Endothelial cell of umbilical vein (primary cell): ENCODE measurements around the gene ZNF827. TPM values are rescaled to one million over a fixed set of nuclear protein-coding genes. Genes with fewer than 3 reads are reported as not detected.

Experiments
- BruUV-seq: library from RNA; stranded (reverse); fragments of 400-500 nt; replicated peaks from 2 replicates; lab custom pipeline; 2021; lab: Mats Ljungman, UMichigan
- CTCF ChIA-PET: fragments of 300-600, 350-600 bp; sonication (Branson Sonifier 250); formaldehyde crosslinking; loops from one replicate; lab custom pipeline; 2021; ENCODE audit warnings: antibody characterized with exemption, inconsistent platforms; lab: Charles Lee
- POLR2A ChIA-PET: fragments of 300-600, 350-600 bp; sonication (Branson Sonifier 250); formaldehyde crosslinking; loops from one replicate; lab custom pipeline; 2021; ENCODE audit warnings: antibody characterized with exemption, inconsistent platforms; lab: Charles Lee
- DNase-seq: peaks from one replicate; pipeline ENCODE4 v3.0.0-alpha.2; 2011; ENCODE audit warnings: low read depth, low spot score
- FAIRE-seq: peaks from 2 replicates; lab custom pipeline; 2011; peaks lifted over from hg19 to GRCh38; lab: Jason Lieb, UNC
- H2AFZ ChIP-seq: 2 replicates; pipeline ENCODE4 v1.6.0; 2012; ENCODE audit warnings: low read depth, low read length, control low read depth, inconsistent platforms
- H3K27ac ChIP-seq: 2 replicates; pipeline ENCODE4 v1.5.1; 2011; ENCODE audit warnings: low read depth, mild to moderate bottlenecking, control low read depth, low read length, moderate library complexity; ENCODE audit not compliant: insufficient read depth
- H3K27me3 ChIP-seq, 2 experiments: 2 replicates each; pipeline versions ENCODE4 v1.6.0 to v1.6.1; 2011; ENCODE audit warnings: low read length in 2 of 2, mixed read lengths in 1 of 2; ENCODE audit not compliant: control insufficient read depth in 2 of 2, insufficient read depth in 2 of 2
- H3K36me3 ChIP-seq, 2 experiments: 2 replicates in 1 of 2; 3 replicates in 1 of 2; pipeline ENCODE4 v1.5.1; 2011; ENCODE audit warnings: low read length in 2 of 2, mild to moderate bottlenecking in 1 of 2, moderate library complexity in 1 of 2; ENCODE audit not compliant: control insufficient read depth in 2 of 2, insufficient read depth in 2 of 2; ENCODE audit errors: extremely low read depth in 1 of 2
- H3K4me1 ChIP-seq: 3 replicates; pipeline ENCODE4 v1.5.1; 2011; ENCODE audit warnings: mild to moderate bottlenecking, low read length; ENCODE audit not compliant: control insufficient read depth, insufficient read depth; ENCODE audit errors: extremely low read depth
- H3K4me2 ChIP-seq: 2 replicates; pipeline ENCODE4 v1.6.1; 2011; ENCODE audit warnings: low read length, control low read depth, mixed read lengths; ENCODE audit not compliant: insufficient read depth
- H3K4me3 ChIP-seq, 3 experiments: fragments of 200-600 bp in 1 of 3; sonication (generic), shearing (Covaris generic) in 1 of 3; replicated peaks in 1 of 3; 2 replicates each; pipeline ENCODE4 v1.5.1; 2011 to 2016; ENCODE audit warnings: control low read depth in 3 of 3, low read length in 3 of 3, mild to moderate bottlenecking in 2 of 3, inconsistent platforms in 1 of 3, low read depth in 1 of 3, moderate library complexity in 1 of 3; ENCODE audit not compliant: insufficient read depth in 1 of 3
- H3K79me2 ChIP-seq: 2 replicates; pipeline ENCODE4 v1.6.0; 2012; ENCODE audit warnings: low read length, inconsistent platforms; ENCODE audit not compliant: control insufficient read depth, insufficient read depth
- H3K9ac ChIP-seq: replicated peaks from 2 replicates; pipeline ENCODE3; 2011; ENCODE audit warnings: low read length, control low read depth; ENCODE audit not compliant: insufficient read depth; ENCODE audit errors: extremely low read depth
- H3K9me1 ChIP-seq: replicated peaks from 3 replicates; pipeline ENCODE4 v1.6.0; 2011; ENCODE audit warnings: mild to moderate bottlenecking, low read length; ENCODE audit not compliant: control insufficient read depth, insufficient read depth; ENCODE audit errors: extremely low read depth
- H3K9me3 ChIP-seq: replicated peaks from 2 replicates; pipeline ENCODE4 v1.5.1; 2012; ENCODE audit warnings: low read length, inconsistent platforms; ENCODE audit not compliant: control insufficient read depth, insufficient read depth
- H4K20me1 ChIP-seq: replicated peaks from 2 replicates; pipeline ENCODE3; 2011; ENCODE audit warnings: mild to moderate bottlenecking, low read length; ENCODE audit not compliant: control insufficient read depth, insufficient read depth; ENCODE audit errors: extremely low read depth
- EZH2 ChIP-seq: IDR thresholded peaks from 2 replicates; pipeline ENCODE4 v1.6.1; 2012; ENCODE audit warnings: borderline replicate concordance, low read depth, mild to moderate bottlenecking, moderate library complexity, low read length, inconsistent platforms; ENCODE audit not compliant: severe bottlenecking
- FOS ChIP-seq: IDR thresholded peaks from 2 replicates; pipeline ENCODE4 v1.6.1; 2011; ENCODE audit warnings: mild to moderate bottlenecking, low read length, moderate library complexity, borderline replicate concordance; ENCODE audit not compliant: insufficient read depth
- GATA2 ChIP-seq: IDR thresholded peaks from 2 replicates; pipeline ENCODE4 v1.7.0; 2011; ENCODE audit warnings: low read depth, mild to moderate bottlenecking, moderate library complexity, mixed read lengths, low read length; ENCODE audit not compliant: insufficient read length, insufficient read depth
- JUN ChIP-seq: IDR thresholded peaks from 2 replicates; pipeline ENCODE4 v1.6.1; 2011; ENCODE audit warnings: borderline replicate concordance, low read depth; ENCODE audit not compliant: insufficient read length, insufficient read depth
- MYC ChIP-seq: IDR thresholded peaks from one replicate; pipeline ENCODE4 v1.6.1; 2011; ENCODE audit warnings: mild to moderate bottlenecking, low read depth, low read length
- POLR2A ChIP-seq: IDR thresholded peaks from 2 replicates; pipeline ENCODE4 v1.6.1; 2012; ENCODE audit warnings: low read depth, mild to moderate bottlenecking, control low read depth, low read length
- POLR2AphosphoS5 ChIP-seq: IDR thresholded peaks from 2 replicates; pipeline ENCODE4 v1.6.1; 2012; ENCODE audit warnings: low read depth, mild to moderate bottlenecking, control low read depth, low read length, moderate library complexity; ENCODE audit not compliant: insufficient read depth
- dilution Hi-C: fragments of 300-500 bp; cut with MboI; formaldehyde crosslinking; loops from one replicate; pipeline ENCODE4 v1.15.0; 2019; ENCODE audit warnings: low sequenced_read_pairs; ENCODE audit not compliant: extremely low pct_ligation_motif_present
- intact Hi-C: fragments of 100-400 bp; cut with micrococcal nuclease; formaldehyde crosslinking; loops from one replicate; pipeline ENCODE4 v1.10.0; 2022
- polyA plus RNA-seq, 4 experiments: library from polyadenylated mRNA; depleted of rRNA in 3 of 4; stranded (reverse) in 3 of 4; unstranded in 1 of 4; fragments of >200 nt; gene quantifications; 2 replicates each; pipeline versions ENCODE4 v1.2.1 to v1.2.3, GENCODE V29; 2011 to 2012; ENCODE audit warnings: missing spikeins in 1 of 4
- total RNA-seq: library from RNA; stranded (reverse); gene quantifications from 2 replicates; pipeline ENCODE4 v1.2.3, GENCODE V29; 2021
- TF ChIP-seq, protein P1 (sequence below), 2 donors: IDR thresholded peaks; 1 replicate in 1 of 2; 2 replicates in 1 of 2; pipeline ENCODE4 v1.5.1; 2011; ENCODE audit warnings: low read length in 2 of 2, mild to moderate bottlenecking in 2 of 2, moderate library complexity in 2 of 2, control low read depth in 1 of 2, inconsistent platforms in 1 of 2, low read depth in 1 of 2; ENCODE audit not compliant: insufficient read depth in 1 of 2; ENCODE audit errors: extremely low read depth in 1 of 2
- TF ChIP-seq, protein P2 (sequence below): IDR thresholded peaks from 2 replicates; pipeline ENCODE4 v1.6.1; 2011; ENCODE audit not compliant: insufficient read depth, insufficient read length

The ZNF827 gene
- total and polyA plus RNA-seq, 2 donors (not counting 3 experiments of a cell fraction or from before 2014, with no cell fraction given): 16.9 to 23.7 TPM

DNA sequence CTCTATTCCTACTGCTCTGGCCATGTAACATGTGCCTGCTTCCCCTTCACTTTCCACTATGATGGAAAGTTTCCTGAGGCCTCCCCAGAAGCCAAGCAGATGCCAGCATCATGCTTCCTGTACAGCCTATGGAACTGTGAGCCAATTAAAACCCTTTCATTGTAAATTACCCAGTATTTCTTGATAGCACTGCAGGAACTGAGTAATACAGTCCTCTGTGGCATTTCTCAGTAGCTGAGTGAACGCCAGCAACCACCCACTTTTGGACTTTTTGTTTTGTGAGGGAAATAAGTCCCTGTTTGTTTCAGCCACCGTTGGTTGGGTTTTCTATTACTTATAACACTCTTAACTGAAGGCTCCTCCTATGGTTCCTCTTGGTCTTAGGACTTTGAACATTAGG is 154.6 kb downstream of the ZNF827 start:
- no peak overlapping the region for H3K27ac ChIP-seq
- H3K4me3 ChIP-seq: no peak overlapping the region
- TF ChIP-seq, protein P1, sequence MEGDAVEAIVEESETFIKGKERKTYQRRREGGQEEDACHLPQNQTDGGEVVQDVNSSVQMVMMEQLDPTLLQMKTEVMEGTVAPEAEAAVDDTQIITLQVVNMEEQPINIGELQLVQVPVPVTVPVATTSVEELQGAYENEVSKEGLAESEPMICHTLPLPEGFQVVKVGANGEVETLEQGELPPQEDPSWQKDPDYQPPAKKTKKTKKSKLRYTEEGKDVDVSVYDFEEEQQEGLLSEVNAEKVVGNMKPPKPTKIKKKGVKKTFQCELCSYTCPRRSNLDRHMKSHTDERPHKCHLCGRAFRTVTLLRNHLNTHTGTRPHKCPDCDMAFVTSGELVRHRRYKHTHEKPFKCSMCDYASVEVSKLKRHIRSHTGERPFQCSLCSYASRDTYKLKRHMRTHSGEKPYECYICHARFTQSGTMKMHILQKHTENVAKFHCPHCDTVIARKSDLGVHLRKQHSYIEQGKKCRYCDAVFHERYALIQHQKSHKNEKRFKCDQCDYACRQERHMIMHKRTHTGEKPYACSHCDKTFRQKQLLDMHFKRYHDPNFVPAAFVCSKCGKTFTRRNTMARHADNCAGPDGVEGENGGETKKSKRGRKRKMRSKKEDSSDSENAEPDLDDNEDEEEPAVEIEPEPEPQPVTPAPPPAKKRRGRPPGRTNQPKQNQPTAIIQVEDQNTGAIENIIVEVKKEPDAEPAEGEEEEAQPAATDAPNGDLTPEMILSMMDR (IDR thresholded peaks at IDR 0.05; ENCODE audit: extremely low read depth in 1 of 2, insufficient read depth in 1 of 2, low read depth in 1 of 2, low read length in 2 of 2): no peak
- no peak for TF ChIP-seq EZH2
- TF ChIP-seq JUN: no peak
- TF ChIP-seq, protein P2, sequence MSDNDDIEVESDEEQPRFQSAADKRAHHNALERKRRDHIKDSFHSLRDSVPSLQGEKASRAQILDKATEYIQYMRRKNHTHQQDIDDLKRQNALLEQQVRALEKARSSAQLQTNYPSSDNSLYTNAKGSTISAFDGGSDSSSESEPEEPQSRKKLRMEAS: no peak
- TF ChIP-seq POLR2A: no peak
- TF ChIP-seq MYC: no peak
- TF ChIP-seq FOS: no peak
- TF ChIP-seq GATA2: no peak
- TF ChIP-seq POLR2AphosphoS5: no peak
- H3K36me3 ChIP-seq: no peaks in the 10 kb centered on the region
- no peak overlapping the region for H2AFZ ChIP-seq
- dilution Hi-C loops: no loop called here
- DNase-seq (no peak), FAIRE-seq (no peak)
- CTCF ChIA-PET: no interaction called here
- peaks cover 34% of the 10 kb centered on the region for H3K4me1 ChIP-seq
- no peaks in the 10 kb centered on the region for H3K9me3 ChIP-seq
- no peaks in the 10 kb centered on the region for H4K20me1 ChIP-seq
- POLR2A ChIA-PET: no interaction called here
- H3K79me2 ChIP-seq: no peaks in the 10 kb centered on the region
- intact Hi-C loops: no loop called here
- H3K9ac ChIP-seq: no peak overlapping the region
- no peak overlapping the region for H3K4me2 ChIP-seq
- H3K9me1 ChIP-seq: no peaks in the 10 kb centered on the region
- no TSS peak for BruUV-seq
- H3K27me3 ChIP-seq: no peaks in the 10 kb centered on the region
